IMR-90 (cell line): ENCODE measurements around the gene ADGB. TPM values are rescaled to one million over a fixed set of nuclear protein-coding genes. Genes with fewer than 3 reads are reported as not detected.

Experiments
- ATAC-seq: fragments of 200-7000 bp; cut with Tn5 transposase; 2 replicates; pipeline ENCODE4 v1.9.1; 2020; ENCODE audit warnings: low read depth, mild to moderate bottlenecking, moderate library complexity
- BruUV-seq: library from RNA; stranded (reverse); fragments of 400-500 nt; replicated peaks from 2 replicates; lab custom pipeline; 2021; lab: Mats Ljungman, UMichigan
- CTCF ChIA-PET: fragments of 300-600 bp; formaldehyde crosslinking; extraction: SDS; loops from one replicate; lab custom pipeline; 2021; ENCODE audit warnings: antibody characterized with exemption; lab: Yijun Ruan, JAX
- POLR2A ChIA-PET: fragments of 300-600 bp; sonication (Branson Sonifier 250); formaldehyde crosslinking; loops from one replicate; lab custom pipeline; 2022; ENCODE audit warnings: antibody characterized with exemption; ENCODE audit not compliant: unreplicated experiment; lab: Charles Lee
- DNase-seq: peaks from one replicate; pipeline ENCODE4 v3.0.0; 2013
- H2AFZ ChIP-seq: replicated peaks from 2 replicates; pipeline ENCODE3; 2013; ENCODE audit warnings: low read length, mild to moderate bottlenecking; ENCODE audit not compliant: poor library complexity
- H2AK5ac ChIP-seq: 2 replicates; pipeline ENCODE4 v1.6.1; 2013; ENCODE audit warnings: low read depth, low read length, inconsistent platforms
- H2AK9ac ChIP-seq: replicated peaks from 2 replicates; pipeline ENCODE3; 2013; ENCODE audit warnings: mild to moderate bottlenecking, low read depth, low read length, moderate library complexity; ENCODE audit not compliant: poor library complexity
- H2BK120ac ChIP-seq: 2 replicates; pipeline ENCODE4 v1.6.1; 2013; ENCODE audit warnings: low read depth, low read length, inconsistent platforms
- H2BK15ac ChIP-seq: 3 replicates; pipeline ENCODE4 v1.6.1; 2013; ENCODE audit warnings: low read depth, low read length, inconsistent platforms
- H2BK20ac ChIP-seq: 2 replicates; pipeline ENCODE4 v1.6.1; 2013; ENCODE audit warnings: low read depth, mild to moderate bottlenecking, inconsistent platforms, low read length, moderate library complexity
- H2BK5ac ChIP-seq: 2 replicates; pipeline ENCODE4 v1.6.1; 2013; ENCODE audit warnings: mild to moderate bottlenecking, low read depth, low read length, inconsistent platforms; ENCODE audit not compliant: poor library complexity, severe bottlenecking
- H3K14ac ChIP-seq: replicated peaks from 2 replicates; pipeline ENCODE4 v1.6.1; 2013; ENCODE audit warnings: low read depth, low read length, inconsistent platforms
- H3K18ac ChIP-seq: 2 replicates; pipeline ENCODE4 v1.6.1; 2013; ENCODE audit warnings: low read depth, low read length, control low read depth
- H3K23ac ChIP-seq: 2 replicates; pipeline ENCODE4 v1.6.1; 2013; ENCODE audit warnings: low read depth, low read length, inconsistent platforms
- H3K27ac ChIP-seq: 2 replicates; pipeline ENCODE4 v1.5.1; 2013; ENCODE audit warnings: mild to moderate bottlenecking, control low read depth, low read length; ENCODE audit not compliant: insufficient read depth
- H3K27me3 ChIP-seq: 2 replicates; pipeline ENCODE4 v1.6.1; 2013; ENCODE audit warnings: low read length; ENCODE audit not compliant: control insufficient read depth, insufficient read depth
- H3K36me3 ChIP-seq: 2 replicates; pipeline ENCODE4 v1.6.1; 2013; ENCODE audit warnings: low read length, mixed read lengths; ENCODE audit not compliant: control insufficient read depth, insufficient read depth
- H3K4ac ChIP-seq: 2 replicates; pipeline ENCODE4 v1.6.1; 2013; ENCODE audit warnings: low read depth, low read length, inconsistent platforms
- H3K4me1 ChIP-seq: 2 replicates; pipeline ENCODE4 v1.6.1; 2013; ENCODE audit warnings: low read length, mixed read lengths; ENCODE audit not compliant: control insufficient read depth, insufficient read depth
- H3K4me2 ChIP-seq: 2 replicates; pipeline ENCODE4 v1.6.1; 2013; ENCODE audit warnings: low read depth, mild to moderate bottlenecking, control low read depth, low read length, moderate library complexity
- H3K4me3 ChIP-seq: 2 replicates; pipeline ENCODE4 v1.5.1; 2013; ENCODE audit warnings: low read depth, mild to moderate bottlenecking, control low read depth, low read length, moderate library complexity; ENCODE audit not compliant: insufficient read depth
- H3K56ac ChIP-seq: 2 replicates; pipeline ENCODE4 v1.6.1; 2013; ENCODE audit warnings: low read length, inconsistent platforms; ENCODE audit not compliant: insufficient read depth; ENCODE audit errors: extremely low read depth
- H3K79me1 ChIP-seq, 2 experiments: 2 replicates each; pipeline ENCODE4 v1.6.1; 2013; ENCODE audit warnings: low read length in 2 of 2, inconsistent platforms in 1 of 2, low read depth in 1 of 2
- H3K9ac ChIP-seq: 2 replicates; pipeline ENCODE4 v1.6.1; 2013; ENCODE audit warnings: low read depth, low read length, control low read depth
- H3K9me1 ChIP-seq: 2 replicates; pipeline ENCODE4 v1.6.1; 2013; ENCODE audit warnings: low read length, inconsistent platforms; ENCODE audit not compliant: insufficient read depth
- H3K9me3 ChIP-seq: 2 replicates; pipeline ENCODE4 v1.6.1; 2013; ENCODE audit warnings: low read length; ENCODE audit not compliant: control insufficient read depth, insufficient read depth
- H4K20me1 ChIP-seq: 2 replicates; pipeline ENCODE4 v1.6.1; 2013; ENCODE audit warnings: low read length, inconsistent platforms; ENCODE audit not compliant: insufficient read depth
- H4K5ac ChIP-seq: 2 replicates; pipeline ENCODE4 v1.6.1; 2013; ENCODE audit warnings: mild to moderate bottlenecking, low read depth, low read length, control low read depth
- H4K8ac ChIP-seq, 2 experiments: 2 replicates each; pipeline ENCODE4 v1.6.1; 2013; ENCODE audit warnings: low read depth in 2 of 2, low read length in 2 of 2, control low read depth in 1 of 2, inconsistent platforms in 1 of 2
- H4K91ac ChIP-seq: 2 replicates; pipeline ENCODE4 v1.6.1; 2013; ENCODE audit warnings: low read depth, low read length, inconsistent platforms; ENCODE audit not compliant: insufficient read depth
- BHLHE40 ChIP-seq: fragments of 150-350 bp; IDR thresholded peaks from 2 replicates; pipeline ENCODE4 v1.6.1; 2016; ENCODE audit warnings: mild to moderate bottlenecking, low read depth, low read length
- CHD1 ChIP-seq: IDR thresholded peaks from 2 replicates; pipeline ENCODE4 v1.6.1; 2012; ENCODE audit warnings: low read depth, low read length, improper control_type of control experiment
- CTCF ChIP-seq: conservative IDR thresholded peaks from 2 replicates; pipeline ENCODE4 v1.5.1; 2012; ENCODE audit warnings: mild to moderate bottlenecking, low read depth, low read length, improper control_type of control experiment
- ELK1 ChIP-seq: fragments of 150-350 bp; IDR thresholded peaks from 2 replicates; pipeline ENCODE4 v1.6.1; 2016; ENCODE audit warnings: low read depth, mild to moderate bottlenecking, low read length, moderate library complexity, borderline replicate concordance
- FOS ChIP-seq: fragments of 150-350 bp; IDR thresholded peaks from 2 replicates; pipeline ENCODE4 v1.6.1; 2016; ENCODE audit warnings: low read depth, low read length
- MAFK ChIP-seq: IDR thresholded peaks from 2 replicates; pipeline ENCODE4 v1.6.1; 2012; ENCODE audit warnings: low read depth, low read length, improper control_type of control experiment
- MAZ ChIP-seq: IDR thresholded peaks from 2 replicates; pipeline ENCODE4 v1.6.1; 2012; ENCODE audit warnings: low read depth, mild to moderate bottlenecking, low read length, improper control_type of control experiment, moderate library complexity, borderline replicate concordance
- MXI1 ChIP-seq: IDR thresholded peaks from 2 replicates; pipeline ENCODE4 v1.6.1; 2012; ENCODE audit warnings: low read depth, mild to moderate bottlenecking, low read length, moderate library complexity, borderline replicate concordance
- POLR2A ChIP-seq: IDR thresholded peaks from 2 replicates; pipeline ENCODE4 v1.6.1; 2012; ENCODE audit warnings: mild to moderate bottlenecking, low read depth, low read length
- RAD21 ChIP-seq: IDR thresholded peaks from 2 replicates; pipeline ENCODE4 v1.6.1; 2012; ENCODE audit warnings: low read length, improper control_type of control experiment
- RCOR1 ChIP-seq: IDR thresholded peaks from 2 replicates; pipeline ENCODE4 v1.6.1; 2012; ENCODE audit warnings: mild to moderate bottlenecking, low read length, improper control_type of control experiment; ENCODE audit not compliant: insufficient replicate concordance
- RFX5 ChIP-seq: IDR thresholded peaks from 2 replicates; pipeline ENCODE4 v1.8.0; 2012; ENCODE audit warnings: low read depth, mild to moderate bottlenecking, low read length, moderate library complexity
- SMC3 ChIP-seq: fragments of 150-350 bp; IDR thresholded peaks from 2 replicates; pipeline ENCODE4 v1.6.1; 2016; ENCODE audit warnings: low read depth, mild to moderate bottlenecking, antibody characterized with exemption, low read length, moderate library complexity
- USF2 ChIP-seq: fragments of 150-350 bp; IDR thresholded peaks from 2 replicates; pipeline ENCODE4 v1.6.1; 2017; ENCODE audit warnings: mild to moderate bottlenecking, antibody characterized with exemption, low read length, low read depth
- WGBS, 2 experiments: methylation state at CpG; one replicate each; pipeline versions ENCODE4 v1.1.5 to v1.1.7; 2013; ENCODE audit warnings: missing lambda C conversion rate in 2 of 2; ENCODE audit not compliant: insufficient read length in 1 of 2; ENCODE audit errors: extremely low coverage in 2 of 2; 5-methylcytosine and 5-hydroxymethylcytosine counted together
- dilution Hi-C: fragments of 300-500 bp; cut with HindIII; formaldehyde crosslinking; loops from one replicate; pipeline ENCODE4 v1.14.3; 2018; ENCODE audit warnings: low sequenced_read_pairs; ENCODE audit not compliant: unreplicated experiment
- in situ Hi-C: fragments of 300-500 bp; cut with MboI; formaldehyde crosslinking; loops from 3 replicates; pipeline ENCODE4 v1.14.3; 2019; ENCODE audit warnings: low sequenced_read_pairs, inconsistent platforms, mixed read lengths
- intact Hi-C: fragments of 100-400 bp; cut with micrococcal nuclease; formaldehyde crosslinking; loops from 2 replicates; pipeline ENCODE4 v1.10.0; 2022
- polyA plus RNA-seq, 3 experiments: library from polyadenylated mRNA; depleted of rRNA; stranded (reverse); fragments of >200 nt; gene quantifications; 2 replicates each; pipeline ENCODE4 v1.2.3, GENCODE V29; 2012; ENCODE audit warnings: low replicate concordance in 1 of 3
- total RNA-seq: library from RNA; depleted of rRNA; stranded (reverse); fragments of >200 nt; gene quantifications from 2 replicates; pipeline ENCODE4 v1.2.3, GENCODE V29; 2012

Gene ADGB
- total and polyA plus RNA-seq, 2 of the 4 experiments (the other 2 are of a cell fraction), result not detected

GRCh38 chr6:146791930-146792329 lies 193.2 kb downstream of the ADGB start:
- in situ Hi-C loops (no loop called here), dilution Hi-C loops (no loop called here), intact Hi-C loops (no loop called here)
- CTCF ChIA-PET, result no interaction called here
- H3K4me1 ChIP-seq, result no peaks in the 10 kb centered on the region
- BruUV-seq, result no TSS peak
- H2AK9ac ChIP-seq, result no peak overlapping the region
- no peaks in the 10 kb centered on the region for H3K79me1 ChIP-seq
- H4K91ac ChIP-seq, result no peak overlapping the region
- H2BK20ac ChIP-seq, result no peak overlapping the region
- H3K9me1 ChIP-seq, result no peaks in the 10 kb centered on the region
- POLR2A ChIA-PET, result no interaction called here
- no peak overlapping the region for H3K4me2 ChIP-seq
- H3K14ac ChIP-seq, result no peak overlapping the region
- H3K18ac ChIP-seq, result no peak overlapping the region
- no peaks in the 10 kb centered on the region for H4K20me1 ChIP-seq
- H4K5ac ChIP-seq, result no peak overlapping the region
- H2AFZ ChIP-seq, result no peak overlapping the region
- no peak overlapping the region for H3K9ac ChIP-seq
- no peak overlapping the region for H2BK15ac ChIP-seq
- H2BK120ac ChIP-seq, result no peak overlapping the region
- no peak for TF ChIP-seq ELK1
- no peak for TF ChIP-seq MAFK
- TF ChIP-seq FOS, result no peak
- no peak for TF ChIP-seq RCOR1
- TF ChIP-seq CHD1, result no peak
- no peak for TF ChIP-seq SMC3
- TF ChIP-seq MXI1, result no peak
- no peak for TF ChIP-seq RAD21
- no peak for TF ChIP-seq USF2
- TF ChIP-seq MAZ, result no peak
- no peak for TF ChIP-seq CTCF
- no peak for TF ChIP-seq POLR2A
- TF ChIP-seq BHLHE40, result no peak
- TF ChIP-seq RFX5, result no peak
- H3K23ac ChIP-seq, result no peak overlapping the region
- ATAC-seq (no peak), DNase-seq (no peak)
- peaks cover 4% of the 10 kb centered on the region; the same call in 1 of the 2 replicates for H3K9me3 ChIP-seq
- no peaks in the 10 kb centered on the region for H3K36me3 ChIP-seq
- no CpG with 5 or more reads among the region's 4 CpGs for WGBS, 2 experiments
- no peak overlapping the region for H2AK5ac ChIP-seq
- no peak overlapping the region for H3K56ac ChIP-seq
- no peak overlapping the region for H3K27ac ChIP-seq
- no peak overlapping the region for H2BK5ac ChIP-seq
- no peak overlapping the region for H3K4me3 ChIP-seq
- H3K27me3 ChIP-seq, result no peaks in the 10 kb centered on the region
- no peak overlapping the region for H3K4ac ChIP-seq
- H4K8ac ChIP-seq, result no peak overlapping the region
